Adrenal gland (tissue), 5 donors: ENCODE measurements around the gene RNF44.

ENCODE experiments used
- POLR2A ChIP-seq, 2 donors: fragments of 450-650 bp; IDR thresholded peaks; one replicate each; pipeline ENCODE4 v1.6.1; 2017; ENCODE audit warnings: antibody characterized with exemption in 2 of 2, mild to moderate bottlenecking in 2 of 2, moderate library complexity in 1 of 2
- TF ChIP-seq, protein P1 (sequence below), 6 experiments: fragments of 450-650 bp in 4 of 6; fragments of 200-600 bp in 2 of 6; sonication (generic) in 1 of 6; IDR thresholded peaks; 1 replicate in 5 of 6; 2 replicates in 1 of 6; pipeline versions ENCODE4 v1.5.1 to v1.8.0; 2016 to 2021; ENCODE audit warnings: antibody characterized with exemption in 6 of 6, mild to moderate bottlenecking in 2 of 6, moderate library complexity in 1 of 6
- donor health status: DM: no; HTN: no; CAD: no.

DNA sequence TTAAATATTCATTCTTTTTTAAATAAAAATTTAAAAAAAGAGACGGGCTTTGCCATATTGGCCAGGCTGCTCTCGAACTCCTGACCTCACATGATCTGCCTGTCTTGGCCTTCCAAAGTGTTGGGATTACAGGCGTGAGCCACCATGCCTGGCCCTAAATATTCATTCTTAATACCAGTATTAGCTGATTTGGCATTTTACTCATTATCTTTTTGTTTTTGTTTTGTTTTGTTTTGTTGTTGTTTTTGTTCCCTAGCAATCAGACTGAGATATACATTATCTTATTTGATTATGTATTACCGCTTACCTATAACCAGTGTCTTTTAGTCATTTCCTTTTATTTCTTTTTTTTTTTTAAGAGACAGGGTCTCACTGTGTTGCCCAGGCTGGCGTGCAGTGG, 37.9 kb downstream of the RNF44 start:
- TF ChIP-seq, protein P1, sequence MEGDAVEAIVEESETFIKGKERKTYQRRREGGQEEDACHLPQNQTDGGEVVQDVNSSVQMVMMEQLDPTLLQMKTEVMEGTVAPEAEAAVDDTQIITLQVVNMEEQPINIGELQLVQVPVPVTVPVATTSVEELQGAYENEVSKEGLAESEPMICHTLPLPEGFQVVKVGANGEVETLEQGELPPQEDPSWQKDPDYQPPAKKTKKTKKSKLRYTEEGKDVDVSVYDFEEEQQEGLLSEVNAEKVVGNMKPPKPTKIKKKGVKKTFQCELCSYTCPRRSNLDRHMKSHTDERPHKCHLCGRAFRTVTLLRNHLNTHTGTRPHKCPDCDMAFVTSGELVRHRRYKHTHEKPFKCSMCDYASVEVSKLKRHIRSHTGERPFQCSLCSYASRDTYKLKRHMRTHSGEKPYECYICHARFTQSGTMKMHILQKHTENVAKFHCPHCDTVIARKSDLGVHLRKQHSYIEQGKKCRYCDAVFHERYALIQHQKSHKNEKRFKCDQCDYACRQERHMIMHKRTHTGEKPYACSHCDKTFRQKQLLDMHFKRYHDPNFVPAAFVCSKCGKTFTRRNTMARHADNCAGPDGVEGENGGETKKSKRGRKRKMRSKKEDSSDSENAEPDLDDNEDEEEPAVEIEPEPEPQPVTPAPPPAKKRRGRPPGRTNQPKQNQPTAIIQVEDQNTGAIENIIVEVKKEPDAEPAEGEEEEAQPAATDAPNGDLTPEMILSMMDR (IDR thresholded peaks at IDR 0.05), result no peak
- TF ChIP-seq POLR2A (IDR thresholded peaks at IDR 0.05), result no peak
